Hematopoietic multipotent progenitor cell treated with erythropoietin and hydrocortisone succinate and interleukin-3 and kit ligand, for 6 days (in vitro differentiated cells): ENCODE results near the gene EFCAB6.

ENCODE experiments used
- DNase-seq: peaks from one replicate; pipeline ENCODE4 v3.0.0-alpha.2; 2015

Gene EFCAB6

GRCh38 chr22:43633631-43634285 is 178.3 kb downstream of the EFCAB6 start:
- DNase-seq: no peak

DNA sequence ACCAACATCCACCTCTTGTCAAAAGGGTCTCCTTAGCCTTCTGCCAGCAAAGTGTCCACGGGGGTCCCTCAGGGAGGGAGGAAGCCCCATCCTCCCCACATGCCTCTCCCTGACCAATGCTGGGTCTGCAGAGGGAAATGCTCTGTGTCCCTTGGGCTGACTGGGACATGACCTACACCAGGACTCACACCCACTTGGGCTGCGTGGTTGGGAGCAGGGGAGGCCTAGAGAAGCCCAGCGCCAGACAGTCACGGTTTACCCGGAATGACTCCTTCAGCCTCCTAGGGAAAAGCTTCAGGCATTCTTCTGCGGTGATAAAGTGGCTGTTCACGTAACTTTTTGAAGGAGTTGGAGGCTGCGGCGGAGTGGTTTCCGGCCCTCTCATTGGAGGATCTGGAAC is 180.3 kb downstream of the EFCAB6 start:
- DNase-seq: no peak

DNA sequence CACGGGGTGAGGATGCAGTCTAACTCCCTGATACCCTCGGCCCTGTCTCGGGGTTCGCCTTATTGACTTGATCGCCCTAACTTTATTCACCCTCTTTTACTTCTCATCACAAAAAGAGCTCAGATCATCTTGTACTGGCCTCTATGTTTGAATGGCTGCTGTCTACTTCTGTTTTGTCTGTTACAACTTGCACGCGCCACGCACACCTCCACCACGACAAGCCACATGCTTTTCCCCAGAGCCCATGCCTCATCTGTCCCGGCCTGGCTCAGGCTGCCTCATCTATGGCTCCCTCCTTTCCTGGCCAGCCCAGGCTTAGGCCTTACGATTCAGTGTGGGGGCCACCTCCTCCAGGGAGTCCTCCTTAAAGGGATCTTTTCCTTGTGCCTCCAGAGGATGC is 180.9 kb downstream of the EFCAB6 start:
- no peak for DNase-seq

- no peak for DNase-seq
Measured at GRCh38 chr22:43630451-43630850, 181.7 kb downstream of the EFCAB6 start.

DNA sequence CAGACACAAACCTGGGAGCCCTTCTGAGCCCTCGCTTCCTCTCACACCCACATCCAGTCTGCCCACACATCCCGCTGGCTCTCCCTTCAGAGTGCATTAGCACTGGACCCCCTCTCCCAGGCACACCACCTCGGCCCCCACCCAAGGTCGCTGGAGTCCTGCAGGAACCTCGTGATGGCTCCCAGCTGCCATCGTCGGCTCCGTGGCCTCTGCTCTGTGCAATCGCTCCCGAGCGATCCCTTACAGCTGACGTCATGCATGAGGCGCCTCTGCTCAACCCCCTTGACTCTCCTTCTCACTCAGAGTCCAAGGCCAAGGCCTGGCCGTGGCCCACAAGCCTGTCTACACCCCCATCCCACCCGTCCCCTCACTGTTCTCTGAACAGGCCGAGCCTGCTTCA is 183.9 kb downstream of the EFCAB6 start:
- no peak for DNase-seq

GRCh38 chr22:43627485-43628213 is 184.5 kb downstream of the EFCAB6 start:
- no peak for DNase-seq

DNA sequence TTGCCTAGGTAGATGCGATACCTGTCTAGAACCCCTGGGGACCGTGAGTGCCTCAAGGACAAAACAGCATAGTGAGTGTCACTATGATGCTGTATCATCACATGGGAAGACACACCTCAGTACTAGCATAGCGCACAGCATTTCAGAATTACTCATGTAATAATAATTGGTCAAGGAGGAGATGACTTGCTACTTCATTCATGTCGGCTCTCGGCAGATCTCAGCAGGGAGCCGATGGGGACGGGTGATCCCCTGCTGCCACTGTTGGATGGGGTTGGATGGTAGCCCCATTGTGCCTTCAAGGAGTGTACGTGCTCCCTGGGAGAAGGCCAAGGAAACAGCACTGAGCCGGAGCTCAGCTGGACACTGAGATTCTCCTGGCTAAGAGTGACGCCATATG is 186.9 kb downstream of the EFCAB6 start:
- DNase-seq: no peak

DNA sequence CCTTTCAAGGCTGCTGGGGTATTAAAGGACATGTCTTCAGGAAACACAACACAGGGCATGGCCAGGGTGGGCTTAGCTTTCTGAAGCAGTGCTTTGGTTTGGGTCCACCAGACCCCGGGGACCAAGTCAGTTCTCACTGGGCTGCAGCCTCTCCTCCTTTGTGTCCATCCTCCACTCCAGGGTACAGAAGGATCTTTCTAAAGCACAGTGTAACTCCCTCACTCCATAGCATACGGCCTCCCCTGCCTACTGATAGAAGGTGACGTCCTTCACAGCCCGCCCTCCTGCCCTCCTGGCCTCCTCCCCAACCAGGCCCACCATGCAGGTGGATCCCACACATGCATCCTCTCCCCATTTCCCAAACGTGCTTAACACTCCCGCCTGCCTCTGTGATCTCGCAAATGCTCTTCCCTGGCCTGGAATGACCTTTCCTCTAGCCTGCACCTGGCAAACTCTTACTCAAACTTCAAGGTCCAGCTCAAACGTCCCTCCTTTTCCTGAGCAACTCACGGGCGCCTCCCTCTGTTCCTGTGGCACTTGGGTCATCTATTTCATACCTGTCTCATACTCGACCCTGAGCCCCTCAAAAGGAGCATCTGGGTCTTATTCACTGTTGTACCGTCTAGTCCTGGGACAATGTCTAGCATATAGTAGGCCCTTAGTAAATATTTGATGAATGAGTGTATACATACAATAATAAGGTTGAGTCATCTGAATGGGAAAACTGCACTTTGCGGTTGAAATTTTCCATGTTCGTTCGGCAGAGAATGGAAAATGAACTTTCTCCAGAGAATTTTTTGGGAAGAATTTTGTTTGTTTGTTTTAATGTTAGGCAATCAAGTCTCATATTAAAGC is 187.7 kb downstream of the EFCAB6 start:
- DNase-seq: no peak

GRCh38 chr22:43622886-43623285 is 189.2 kb downstream of the EFCAB6 start:
- DNase-seq: no peak

DNA sequence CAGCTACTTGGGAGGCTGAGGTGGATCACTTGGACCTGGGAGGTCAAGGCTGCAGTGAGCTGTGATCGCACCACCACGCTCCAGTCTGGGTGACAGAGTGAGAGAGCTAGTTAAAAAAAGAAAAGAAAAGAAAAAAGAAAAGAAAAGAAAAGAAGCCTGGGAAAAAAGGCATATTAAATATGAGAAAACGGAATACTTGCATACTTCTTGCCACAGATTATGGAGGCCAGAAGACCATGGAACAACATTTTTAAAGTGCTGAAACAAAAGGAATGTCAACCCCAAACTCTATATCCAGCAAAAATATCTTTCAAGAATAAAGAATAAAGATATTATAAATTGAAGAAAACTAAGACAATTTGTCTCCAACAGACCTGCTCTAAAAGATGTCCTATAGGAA is 191.9 kb downstream of the EFCAB6 start:
- DNase-seq: no peak

DNA sequence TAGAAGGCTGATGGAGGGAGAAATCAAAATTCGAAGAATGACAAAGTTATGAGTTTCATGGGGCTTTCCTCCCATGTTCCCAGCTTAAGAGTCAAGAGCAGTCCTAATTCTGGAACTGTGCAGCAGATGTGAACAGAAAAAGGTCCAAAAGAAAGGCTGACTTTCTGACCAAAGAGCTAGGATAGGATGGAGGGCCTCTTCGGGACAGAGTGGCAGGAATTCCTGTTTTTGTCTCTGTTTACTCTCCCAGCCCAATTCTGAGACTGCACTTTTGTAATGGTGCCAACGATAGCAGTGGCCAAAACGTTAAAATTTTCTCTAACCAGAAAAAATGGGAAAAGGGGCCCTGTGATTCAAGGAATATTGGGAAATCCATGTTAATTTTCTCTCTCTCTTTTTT is 193.6 kb downstream of the EFCAB6 start:
- no peak for DNase-seq

DNA sequence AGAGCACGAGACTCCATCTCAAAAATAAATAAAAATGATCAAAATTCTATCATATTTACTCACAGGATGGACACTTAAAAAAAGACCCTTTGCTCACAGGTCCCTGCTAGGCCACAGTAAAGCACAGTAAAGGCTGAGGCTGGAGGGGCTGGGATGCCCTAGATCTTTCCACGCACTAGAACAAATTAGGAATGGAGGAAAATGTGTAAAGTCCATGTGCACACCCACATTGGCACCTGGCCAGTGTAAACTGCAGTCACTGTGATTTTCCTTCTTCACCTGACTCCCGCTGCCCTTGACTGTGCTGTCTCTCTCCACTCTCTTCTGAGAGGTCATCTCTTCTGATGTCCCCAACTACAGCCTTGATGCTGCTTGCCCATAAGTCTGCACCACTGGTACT is 195.5 kb downstream of the EFCAB6 start:
- DNase-seq: no peak

GRCh38 chr22:43600265-43600664 is 211.8 kb downstream of the EFCAB6 start:
- no peak for DNase-seq

GRCh38 chr22:43592476-43592875 is 219.6 kb downstream of the EFCAB6 start:
- DNase-seq: no peak

DNA sequence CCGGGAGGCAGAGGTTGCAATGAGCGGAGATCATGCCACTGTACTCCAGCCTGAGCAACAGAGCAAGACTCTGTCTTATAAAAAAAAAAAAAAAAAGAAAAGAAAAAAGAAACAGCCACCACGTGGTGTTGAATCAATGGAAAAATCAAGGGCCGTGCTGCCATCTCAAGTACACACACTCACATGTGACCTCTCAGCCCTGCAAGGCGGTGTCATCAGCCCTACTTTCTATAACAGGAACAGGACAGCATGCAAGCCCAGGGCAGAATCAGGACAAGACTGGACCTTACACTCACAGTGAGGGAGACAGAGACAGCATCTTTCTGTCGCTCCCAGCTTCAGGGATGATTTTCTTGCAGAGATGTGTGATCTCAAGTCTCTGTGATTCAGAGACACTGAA is 220.7 kb downstream of the EFCAB6 start:
- no peak for DNase-seq

GRCh38 chr22:43587574-43587973 is 224.5 kb downstream of the EFCAB6 start:
- no peak for DNase-seq

GRCh38 chr22:43583501-43583900 is 228.6 kb downstream of the EFCAB6 start:
- DNase-seq: no peak

DNA sequence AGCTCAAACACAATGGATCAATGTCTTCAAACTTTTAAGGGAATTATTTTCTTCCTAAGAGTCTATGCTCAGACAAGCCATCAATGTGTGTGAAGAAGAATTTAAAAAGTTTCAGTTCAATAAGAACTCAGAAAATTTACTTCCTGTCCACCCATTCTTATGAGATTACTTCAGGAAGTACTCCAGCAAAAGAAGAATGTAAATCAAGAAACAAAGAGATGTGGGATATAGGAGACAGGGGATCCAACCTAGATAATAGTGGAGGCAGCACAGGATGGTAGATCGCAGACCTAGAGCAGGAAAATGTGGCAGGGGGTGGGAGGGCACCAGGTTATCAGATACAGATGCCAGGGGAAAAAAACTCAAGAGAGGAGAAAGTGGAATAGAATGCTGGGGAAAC is 229.7 kb downstream of the EFCAB6 start:
- DNase-seq: no peak

DNA sequence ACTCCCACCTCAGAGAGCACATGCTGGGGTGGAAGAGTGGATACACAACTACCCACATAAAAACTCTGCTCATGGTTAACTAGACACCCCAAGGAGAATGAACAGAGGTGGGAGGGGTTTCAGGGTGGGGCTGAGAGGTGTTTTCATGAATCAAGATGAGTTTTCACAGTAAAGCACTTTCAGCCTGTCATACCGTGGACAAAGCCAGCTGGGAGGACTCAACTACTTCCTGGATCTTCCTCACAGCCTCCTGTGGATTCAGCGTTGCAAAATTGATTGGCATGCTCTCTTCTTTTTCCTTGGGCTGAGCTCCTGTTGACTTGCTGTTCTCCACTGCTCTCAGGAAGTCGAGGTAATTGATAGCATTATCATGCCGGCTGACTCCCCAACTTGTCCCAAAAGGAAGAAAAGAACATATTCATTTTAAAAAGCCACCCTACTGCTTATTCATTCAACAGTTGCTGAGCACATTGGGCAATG is 231.8 kb downstream of the EFCAB6 start:
- DNase-seq: no peak

DNA sequence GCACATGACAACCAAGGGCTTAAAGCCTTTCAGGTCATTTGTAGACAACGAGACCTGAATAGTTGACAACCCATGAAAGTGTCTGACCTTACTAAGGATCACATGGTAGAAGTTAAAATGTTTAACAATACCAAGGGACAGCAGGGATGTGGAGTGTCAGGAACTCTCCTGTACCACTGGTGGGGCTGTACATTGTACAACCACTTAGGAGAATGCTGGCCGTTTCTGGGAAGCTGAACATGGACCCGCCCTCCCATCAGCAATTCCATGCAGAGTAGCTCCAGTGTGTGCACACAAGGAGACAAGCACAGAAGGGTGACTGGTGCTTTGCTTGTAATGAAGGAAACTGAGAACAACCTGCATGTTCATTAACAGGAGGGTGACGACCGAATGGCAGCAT is 237.4 kb downstream of the EFCAB6 start:
- no peak for DNase-seq

DNA sequence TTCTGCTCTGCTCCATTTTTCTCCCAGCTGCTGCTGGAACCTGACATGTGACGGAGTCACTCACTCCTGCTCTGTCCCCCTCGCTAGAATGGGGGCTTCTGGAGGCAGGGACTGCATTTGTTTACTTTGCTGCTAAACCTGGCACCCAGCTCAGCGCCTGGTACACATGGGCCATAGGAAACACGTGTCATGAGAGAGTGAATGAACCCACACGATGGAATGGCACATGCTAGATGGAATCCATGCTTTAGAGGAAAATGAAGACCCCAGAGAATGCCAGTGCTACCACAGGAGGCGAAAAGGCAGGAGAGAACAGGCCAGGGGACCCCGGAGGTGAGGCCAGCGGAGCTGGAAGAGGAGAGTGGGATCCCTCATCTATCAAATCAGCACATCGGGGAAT is 239.4 kb downstream of the EFCAB6 start:
- no peak for DNase-seq

GRCh38 chr22:43571181-43571580 is 240.9 kb downstream of the EFCAB6 start:
- DNase-seq: no peak

GRCh38 chr22:43570531-43571165 is 241.5 kb downstream of the EFCAB6 start:
- DNase-seq: no peak
